ENCODE measurements around the gene PACS2.

The PACS2 gene

GRCh38 chr14:105420101-105420973, 105.8 kb downstream of the PACS2 start:
- peak overlapping the region; percentile 38 for H3K27ac ChIP-seq
- in situ Hi-C loops (cut with HindIII; ENCODE audit: low pct_ligation_motif_present, low sequenced_read_pairs): no loop called here
- H3K4me3 ChIP-seq (ENCODE audit: low read depth, low read length): peak overlapping the region; percentile 72

GRCh38 chr14:105420974-105421674, 106.6 kb downstream of the PACS2 start:
- no peak overlapping the region for H3K27ac ChIP-seq
- TF ChIP-seq CTCF (IDR thresholded peaks at IDR 0.05; ENCODE audit: low read depth, low read length, missing control alignments): no peak
- peak overlapping the region; percentile 72 for H3K4me3 ChIP-seq (ENCODE audit: low read depth, low read length)
- H3K27me3 ChIP-seq (replicated peaks): no peaks in the 10 kb centered on the region
- in situ Hi-C loops (cut with HindIII; ENCODE audit: low pct_ligation_motif_present, low sequenced_read_pairs): no loop called here
- H3K36me3 ChIP-seq (replicated peaks): no peaks in the 10 kb centered on the region
- DNase-seq: no peak

More at GRCh38 chr14:105420101-105420973, 105.8 kb downstream of the PACS2 start:
- TF ChIP-seq CTCF (IDR thresholded peaks at IDR 0.05; ENCODE audit: low read depth, low read length, missing control alignments): no peak
- no peak for DNase-seq
- no peaks in the 10 kb centered on the region for H3K27me3 ChIP-seq (replicated peaks)
- no peaks in the 10 kb centered on the region for H3K36me3 ChIP-seq (replicated peaks)

- no peak for DNase-seq
- H3K27me3 ChIP-seq (replicated peaks): no peaks in the 10 kb centered on the region
- no peak overlapping the region for H3K27ac ChIP-seq
- peaks cover 2% of the 10 kb centered on the region for H3K36me3 ChIP-seq (replicated peaks)
- peak overlapping the region; percentile 72 for H3K4me3 ChIP-seq (ENCODE audit: low read depth, low read length)
- no peak for TF ChIP-seq CTCF (IDR thresholded peaks at IDR 0.05; ENCODE audit: low read depth, low read length, missing control alignments)
- in situ Hi-C loops (cut with HindIII; ENCODE audit: low pct_ligation_motif_present, low sequenced_read_pairs): no loop called here
These were observed 107.4 kb downstream of the PACS2 start for GRCh38 chr14:105421723-105422615.

GRCh38 chr14:105422695-105423487, 108.3 kb downstream of the PACS2 start:
- Histone ChIP-seq H3K27ac (no peak overlapping the region), H3K4me3 (ENCODE audit: low read depth, low read length) (no peak overlapping the region), H3K27me3 (replicated peaks) (no peaks in the 10 kb centered on the region), H3K36me3 (replicated peaks) (peaks cover 2% of the 10 kb centered on the region)
- in situ Hi-C loops (cut with HindIII; ENCODE audit: low pct_ligation_motif_present, low sequenced_read_pairs): no loop called here
- TF ChIP-seq CTCF (IDR thresholded peaks at IDR 0.05; ENCODE audit: low read depth, low read length, missing control alignments): no peak
- DNase-seq: no peak

Measured in brain microvascular endothelial cell (primary cell).